ENCODE data around the gene CTAGE9.

DNA sequence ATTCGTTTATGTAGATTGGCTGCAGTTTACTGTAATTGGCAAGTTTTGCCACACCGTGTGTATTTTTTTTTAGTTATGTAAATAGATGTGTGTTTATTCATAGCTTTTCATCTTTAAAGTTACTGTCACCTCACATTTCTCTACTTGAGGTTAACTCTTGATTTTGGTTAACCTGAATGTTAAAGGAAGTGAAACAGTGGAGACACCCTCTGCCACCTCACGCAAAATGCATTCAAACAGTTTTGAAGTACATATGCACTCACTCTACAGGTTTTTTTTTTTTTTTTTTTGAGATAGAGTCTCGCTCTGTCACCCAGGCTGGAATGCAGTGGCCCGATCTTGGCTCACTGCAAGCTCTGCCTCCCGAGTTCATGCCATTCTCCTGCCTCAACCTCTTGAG is 27.3 kb downstream of the CTAGE9 start:
- TF ChIP-seq, protein P1, sequence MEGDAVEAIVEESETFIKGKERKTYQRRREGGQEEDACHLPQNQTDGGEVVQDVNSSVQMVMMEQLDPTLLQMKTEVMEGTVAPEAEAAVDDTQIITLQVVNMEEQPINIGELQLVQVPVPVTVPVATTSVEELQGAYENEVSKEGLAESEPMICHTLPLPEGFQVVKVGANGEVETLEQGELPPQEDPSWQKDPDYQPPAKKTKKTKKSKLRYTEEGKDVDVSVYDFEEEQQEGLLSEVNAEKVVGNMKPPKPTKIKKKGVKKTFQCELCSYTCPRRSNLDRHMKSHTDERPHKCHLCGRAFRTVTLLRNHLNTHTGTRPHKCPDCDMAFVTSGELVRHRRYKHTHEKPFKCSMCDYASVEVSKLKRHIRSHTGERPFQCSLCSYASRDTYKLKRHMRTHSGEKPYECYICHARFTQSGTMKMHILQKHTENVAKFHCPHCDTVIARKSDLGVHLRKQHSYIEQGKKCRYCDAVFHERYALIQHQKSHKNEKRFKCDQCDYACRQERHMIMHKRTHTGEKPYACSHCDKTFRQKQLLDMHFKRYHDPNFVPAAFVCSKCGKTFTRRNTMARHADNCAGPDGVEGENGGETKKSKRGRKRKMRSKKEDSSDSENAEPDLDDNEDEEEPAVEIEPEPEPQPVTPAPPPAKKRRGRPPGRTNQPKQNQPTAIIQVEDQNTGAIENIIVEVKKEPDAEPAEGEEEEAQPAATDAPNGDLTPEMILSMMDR (conservative IDR thresholded peaks at IDR 0.05; ENCODE audit: low read length) = no peak
- TF ChIP-seq EZH2phosphoT487 (IDR thresholded peaks at IDR 0.05; ENCODE audit: borderline replicate concordance) = no peak
